ENCODE measurements around the gene TGFB1I1.
"Not testable (repeated sequence)": the region's sequence is repeated elsewhere in the genome, so short reads cannot be mapped to it uniquely, and the experiment has no call there.

Gene TGFB1I1

GRCh38 chr16:31473264-31473984 lies 1.5 kb downstream of the TGFB1I1 start:
- DNase-seq: no peak

- DNase-seq: no peak
Measured at GRCh38 chr16:31474173-31474714, 2.3 kb downstream of the TGFB1I1 start.

DNA sequence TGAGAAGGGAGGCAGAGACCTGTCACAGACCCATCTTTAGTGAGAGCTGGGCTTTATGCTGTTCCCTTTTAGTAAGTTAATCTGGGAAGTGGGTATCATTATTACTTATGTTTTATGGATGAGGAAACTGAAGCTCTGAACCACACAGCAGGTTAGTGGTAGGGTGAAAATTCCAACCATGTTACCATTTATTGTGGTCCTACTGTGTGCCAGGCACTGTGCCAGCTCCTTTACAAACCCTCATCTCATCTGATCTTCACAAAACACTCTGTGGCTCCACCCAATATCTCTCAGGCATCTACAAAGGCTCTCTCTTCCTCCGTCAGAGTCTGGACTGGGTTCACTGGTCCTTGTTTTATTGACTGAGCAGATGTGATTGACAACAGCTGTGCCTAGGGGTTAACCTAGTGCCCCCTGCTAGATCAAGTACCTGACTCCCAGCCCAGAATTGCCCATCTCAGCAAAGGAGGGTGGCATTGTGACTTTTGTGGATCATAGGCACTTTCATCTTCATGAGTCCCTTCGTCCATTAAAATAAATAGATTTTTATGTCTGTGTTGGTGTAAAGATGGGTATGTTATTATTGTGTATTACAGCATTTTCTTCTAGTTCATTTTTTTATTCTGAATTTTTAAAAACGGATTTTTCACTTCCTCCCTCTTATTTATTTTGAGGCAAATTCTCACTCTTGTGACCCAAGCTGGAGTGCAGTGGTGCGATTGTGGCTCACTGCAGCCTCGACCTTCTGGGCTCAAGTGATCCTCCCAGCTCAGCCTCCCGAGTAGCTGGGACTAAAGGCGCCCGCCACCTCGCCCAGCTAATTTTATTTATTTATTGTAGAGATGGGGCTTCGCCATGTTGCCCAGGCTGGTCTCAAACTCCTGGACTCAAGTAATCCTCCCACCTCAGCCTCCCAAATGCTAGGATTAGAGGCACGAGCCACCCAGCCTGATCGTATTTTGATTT lies 3.1 kb downstream of the TGFB1I1 start:
- no peak for DNase-seq

DNA sequence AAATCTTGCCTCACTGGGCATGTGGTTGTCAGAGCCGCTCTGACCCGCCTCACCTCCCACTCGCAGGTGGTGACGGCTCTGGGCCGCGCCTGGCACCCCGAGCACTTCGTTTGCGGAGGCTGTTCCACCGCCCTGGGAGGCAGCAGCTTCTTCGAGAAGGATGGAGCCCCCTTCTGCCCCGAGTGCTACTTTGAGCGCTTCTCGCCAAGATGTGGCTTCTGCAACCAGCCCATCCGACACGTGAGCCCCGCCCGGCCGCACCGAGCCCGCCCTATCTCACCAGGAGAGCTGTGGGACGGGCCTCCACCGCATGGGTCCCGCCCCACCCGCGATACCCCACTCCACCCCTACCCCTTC lies 4.0 kb downstream of the TGFB1I1 start:
- no peak for DNase-seq

GRCh38 chr16:31476303-31477219 lies 4.6 kb downstream of the TGFB1I1 start:
- DNase-seq: no peak

DNA sequence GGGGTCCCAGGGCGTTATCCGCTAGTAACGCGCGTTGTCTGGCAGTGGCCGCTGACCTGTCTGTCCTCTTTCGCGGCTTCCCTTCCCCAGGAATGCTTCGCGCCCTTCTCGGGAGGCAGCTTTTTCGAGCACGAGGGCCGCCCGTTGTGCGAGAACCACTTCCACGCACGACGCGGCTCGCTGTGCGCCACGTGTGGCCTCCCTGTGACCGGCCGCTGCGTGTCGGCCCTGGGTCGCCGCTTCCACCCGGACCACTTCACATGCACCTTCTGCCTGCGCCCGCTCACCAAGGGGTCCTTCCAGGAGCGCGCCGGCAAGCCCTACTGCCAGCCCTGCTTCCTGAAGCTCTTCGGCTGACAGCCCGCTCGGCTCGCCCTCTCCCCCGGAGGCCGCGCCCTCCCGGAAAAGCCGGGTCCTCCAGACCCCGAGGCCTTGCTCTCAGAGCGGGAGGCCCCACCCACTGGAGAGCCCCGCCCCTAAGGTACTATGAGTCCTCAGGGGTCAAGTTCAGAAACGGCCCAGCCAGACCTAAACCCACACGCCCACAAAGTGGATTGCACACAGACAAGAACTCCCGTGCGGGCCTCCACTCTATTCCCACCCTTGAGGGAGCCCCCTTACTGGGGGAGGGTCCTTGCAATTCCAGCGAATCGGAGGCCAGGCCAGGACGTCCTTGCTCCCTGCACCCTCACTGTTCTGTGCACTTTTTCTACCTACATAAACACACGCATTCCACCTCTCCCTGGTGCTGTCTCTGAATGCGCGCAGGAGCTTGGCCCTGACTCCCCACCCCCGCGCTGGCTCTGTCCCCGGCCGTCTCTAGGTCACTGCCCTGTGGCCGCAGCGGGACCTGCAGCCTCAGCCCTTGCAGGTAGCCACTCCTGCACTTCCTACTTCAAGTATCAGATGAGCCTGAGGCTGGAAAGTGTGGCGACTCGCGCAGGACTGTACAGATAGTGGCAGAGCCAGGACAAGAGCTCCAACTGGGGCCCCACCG lies 5.6 kb downstream of the TGFB1I1 start:
- no peak for DNase-seq

- DNase-seq: no peak
Measured at GRCh38 chr16:31478956-31479355, 7.0 kb downstream of the TGFB1I1 start.

DNA sequence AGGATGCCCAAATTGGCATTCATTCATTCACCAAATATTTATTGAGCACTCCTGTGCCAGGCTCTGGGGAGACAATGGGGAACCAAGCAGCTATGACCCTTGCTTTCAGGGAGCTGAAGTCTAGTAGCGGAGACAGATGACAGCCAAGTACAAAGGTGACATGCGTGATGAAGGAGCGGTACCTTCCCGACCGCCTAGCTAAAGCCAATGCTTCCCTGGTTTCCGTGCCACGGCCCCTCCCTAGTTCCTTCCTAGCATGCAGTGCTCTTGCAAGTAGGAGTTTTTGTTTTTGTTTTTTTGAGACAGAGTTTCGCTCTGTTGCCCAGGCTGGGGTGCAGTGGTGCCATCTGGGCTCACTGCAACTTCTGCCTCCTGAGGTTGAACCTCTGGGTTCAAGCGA lies 7.8 kb downstream of the TGFB1I1 start:
- DNase-seq: no peak

DNA sequence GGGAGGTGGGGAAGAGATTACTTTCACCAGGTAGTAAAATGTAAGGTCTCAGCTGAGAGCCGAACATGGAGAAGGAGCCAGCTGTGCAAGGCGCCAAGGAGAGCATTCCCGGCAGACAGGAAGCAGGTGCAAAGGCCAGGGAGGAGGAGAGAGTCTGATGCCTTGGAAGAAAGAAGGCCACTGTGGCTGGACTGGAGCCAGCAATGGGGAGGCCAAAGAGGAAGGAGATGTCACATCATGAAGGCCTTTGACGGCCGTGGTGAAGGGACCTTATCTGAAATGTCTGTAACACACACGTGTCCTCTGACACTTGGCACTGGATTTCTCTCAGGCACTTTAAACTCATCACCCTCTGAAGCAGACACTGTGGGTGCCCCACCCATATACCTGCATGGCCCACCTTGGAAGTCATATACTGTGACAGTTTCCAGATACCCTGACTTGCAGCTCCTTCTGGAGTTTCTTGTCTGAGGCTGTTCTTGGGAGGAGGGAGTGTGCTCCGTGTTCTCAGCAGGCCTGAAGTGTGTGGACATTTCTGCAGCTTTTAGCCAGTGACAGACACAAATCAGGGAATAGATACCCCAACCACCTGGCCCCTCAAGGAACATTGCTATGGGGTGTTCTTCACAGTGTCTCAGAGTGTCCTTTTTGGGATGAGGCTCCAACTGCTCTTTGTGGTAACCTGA lies 9.0 kb downstream of the TGFB1I1 start:
- no peak for DNase-seq

DNA sequence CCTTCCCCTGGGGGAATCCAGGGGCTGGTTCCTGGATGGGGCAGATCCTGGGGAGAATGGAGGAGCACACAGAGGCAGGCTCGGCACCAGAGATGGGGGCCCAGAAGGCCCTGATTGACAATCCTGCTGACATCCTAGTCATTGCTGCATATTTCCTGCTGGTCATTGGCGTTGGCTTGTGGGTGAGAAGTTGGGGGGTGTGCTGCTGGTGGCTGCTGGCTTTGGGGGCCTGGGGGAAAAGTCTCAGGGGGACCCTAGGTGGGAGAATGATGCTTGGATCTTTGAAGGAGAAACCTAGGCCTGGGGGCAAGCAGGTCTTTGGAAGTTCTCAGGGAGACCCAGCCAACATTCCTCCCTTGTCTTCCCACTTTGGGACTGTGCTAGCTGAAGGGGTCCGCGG lies 11.1 kb downstream of the TGFB1I1 start, which contains the start of gene SLC5A2:
Gene SLC5A2, plus strand, starts transcription at position 43 of the 400 bp plus-strand sequence. Its CDS starts 14 bp downstream, at position 57.
- no peak for DNase-seq

DNA sequence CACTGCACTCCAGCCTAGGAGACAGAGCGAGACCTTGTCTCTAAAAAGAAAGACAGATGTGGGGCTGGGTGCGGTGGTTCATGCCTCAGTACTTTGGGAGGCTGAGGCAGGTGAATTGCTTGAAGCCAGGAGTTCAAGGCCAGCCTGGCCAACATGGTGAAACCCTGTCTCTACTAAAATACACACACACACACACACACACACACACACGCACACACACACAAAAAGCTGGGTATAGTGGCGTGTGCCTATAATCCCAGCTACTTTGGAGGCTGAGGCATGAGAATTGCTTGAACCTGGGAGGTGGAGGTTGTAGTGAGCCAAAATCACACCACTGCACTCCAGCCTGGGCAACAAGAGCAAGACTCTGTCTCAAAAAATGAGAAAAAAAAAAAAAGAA lies 12.1 kb downstream of the TGFB1I1 start:
- DNase-seq: not testable (repeated sequence)

DNA sequence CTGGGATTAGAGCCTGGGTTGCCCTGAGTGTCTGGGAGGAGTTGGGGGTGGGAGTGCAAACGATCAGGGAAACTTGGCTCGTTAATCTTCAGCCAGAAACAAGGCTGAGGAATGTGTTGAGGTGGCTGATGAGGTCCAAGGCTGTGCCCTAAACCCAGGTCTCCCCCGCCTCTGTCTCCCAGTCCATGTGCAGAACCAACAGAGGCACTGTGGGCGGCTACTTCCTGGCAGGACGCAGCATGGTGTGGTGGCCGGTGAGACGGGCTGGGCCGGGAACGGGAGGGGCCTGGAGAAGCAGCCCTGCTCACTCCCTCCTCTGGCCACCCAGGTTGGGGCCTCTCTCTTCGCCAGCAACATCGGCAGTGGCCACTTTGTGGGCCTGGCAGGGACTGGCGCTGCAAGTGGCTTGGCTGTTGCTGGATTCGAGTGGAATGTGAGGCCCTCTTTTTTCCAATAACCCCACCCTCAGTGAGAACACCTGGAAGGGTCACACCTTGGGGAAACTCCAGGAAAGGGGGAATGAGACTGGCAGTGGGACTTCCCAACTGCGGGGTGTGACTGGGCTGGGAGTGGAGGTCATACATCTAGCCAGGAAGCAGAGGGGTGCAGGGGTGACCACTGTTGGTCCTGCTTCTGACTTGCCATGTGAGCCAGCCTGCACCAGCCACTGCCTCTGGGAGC lies 12.7 kb downstream of the TGFB1I1 start:
- DNase-seq: no peak

- DNase-seq: no peak
Measured at GRCh38 chr16:31485571-31485970, 13.6 kb downstream of the TGFB1I1 start.

DNA sequence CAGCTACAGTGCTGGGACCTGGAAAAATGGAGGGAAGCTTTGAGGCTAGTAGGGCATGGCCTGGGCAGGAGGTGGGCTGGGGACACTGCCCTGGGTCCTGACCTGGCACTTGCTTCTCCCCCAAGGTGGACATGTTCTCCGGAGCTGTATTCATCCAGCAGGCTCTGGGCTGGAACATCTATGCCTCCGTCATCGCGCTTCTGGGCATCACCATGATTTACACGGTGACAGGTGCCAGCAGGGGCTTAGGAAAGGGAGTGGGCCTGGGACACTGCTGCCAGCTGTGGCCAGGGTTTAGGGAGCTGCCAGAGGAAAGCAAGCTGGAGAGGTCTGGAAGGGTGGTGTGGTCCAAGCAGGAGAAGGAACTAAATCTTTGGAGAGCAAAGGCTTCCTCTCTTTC lies 14.1 kb downstream of the TGFB1I1 start:
- DNase-seq: no peak

DNA sequence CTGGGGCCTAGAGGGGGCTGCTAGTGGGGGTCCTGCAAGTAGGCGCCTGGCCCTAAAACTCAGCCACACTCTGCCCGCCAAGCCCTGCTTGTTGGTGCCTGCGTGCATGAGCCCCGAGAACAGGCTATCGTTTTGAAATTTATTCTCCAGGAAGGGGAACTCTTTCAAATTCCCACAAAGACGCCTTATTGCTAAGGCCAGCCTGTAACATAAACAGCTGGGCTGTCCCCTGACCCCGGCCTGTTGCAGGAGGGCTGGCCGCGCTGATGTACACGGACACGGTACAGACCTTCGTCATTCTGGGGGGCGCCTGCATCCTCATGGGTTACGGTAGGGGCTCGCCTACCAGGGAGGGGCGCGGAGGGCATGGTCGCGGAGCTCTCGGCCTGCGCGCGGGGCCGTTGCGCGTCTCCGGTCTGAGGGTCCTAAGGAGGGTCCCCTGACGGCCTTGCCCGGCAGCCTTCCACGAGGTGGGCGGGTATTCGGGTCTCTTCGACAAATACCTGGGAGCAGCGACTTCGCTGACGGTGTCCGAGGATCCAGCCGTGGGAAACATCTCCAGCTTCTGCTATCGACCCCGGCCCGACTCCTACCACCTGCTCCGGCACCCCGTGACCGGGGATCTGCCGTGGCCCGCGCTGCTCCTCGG lies 15.2 kb downstream of the TGFB1I1 start:
- no peak for DNase-seq

- no peak for DNase-seq
Measured at GRCh38 chr16:31487720-31488467, 15.9 kb downstream of the TGFB1I1 start.

GRCh38 chr16:31488468-31489297 lies 16.7 kb downstream of the TGFB1I1 start:
- no peak for DNase-seq

GRCh38 chr16:31489298-31489564 lies 17.3 kb downstream of the TGFB1I1 start:
- no peak for DNase-seq
